Lower leg skin (tissue), 3 donors: ENCODE data around the gene WDR55.
"Not testable (repeated sequence)": the region's sequence is repeated elsewhere in the genome, so short reads cannot be mapped to it uniquely, and the experiment has no call there.

Source experiments
- POLR2A ChIP-seq, 2 donors: fragments of 450-650 bp; IDR thresholded peaks; one replicate each; pipeline ENCODE4 v1.6.1; 2016 to 2017; ENCODE audit warnings: antibody characterized with exemption in 2 of 2, mild to moderate bottlenecking in 1 of 2, moderate library complexity in 1 of 2
- TF ChIP-seq, protein P1 (sequence below), 3 donors: fragments of 450-650 bp; IDR thresholded peaks; one replicate each; pipeline ENCODE4 v1.5.1; 2016; ENCODE audit warnings: antibody characterized with exemption in 3 of 3, mild to moderate bottlenecking in 3 of 3, moderate library complexity in 2 of 3

DNA sequence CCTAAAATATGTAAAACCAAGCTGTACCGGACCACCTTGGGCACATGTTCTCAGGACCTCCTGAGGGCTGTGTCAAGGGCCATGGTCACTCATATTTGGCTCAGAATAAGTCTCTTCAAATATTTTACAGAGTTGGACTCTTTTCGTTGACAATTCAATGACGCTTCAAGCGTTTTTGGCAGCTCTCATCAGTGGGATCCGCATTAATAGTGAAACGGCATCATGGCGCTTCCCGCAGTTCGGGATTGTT is 25.9 kb upstream of the WDR55 start:
- TF ChIP-seq, protein P1, sequence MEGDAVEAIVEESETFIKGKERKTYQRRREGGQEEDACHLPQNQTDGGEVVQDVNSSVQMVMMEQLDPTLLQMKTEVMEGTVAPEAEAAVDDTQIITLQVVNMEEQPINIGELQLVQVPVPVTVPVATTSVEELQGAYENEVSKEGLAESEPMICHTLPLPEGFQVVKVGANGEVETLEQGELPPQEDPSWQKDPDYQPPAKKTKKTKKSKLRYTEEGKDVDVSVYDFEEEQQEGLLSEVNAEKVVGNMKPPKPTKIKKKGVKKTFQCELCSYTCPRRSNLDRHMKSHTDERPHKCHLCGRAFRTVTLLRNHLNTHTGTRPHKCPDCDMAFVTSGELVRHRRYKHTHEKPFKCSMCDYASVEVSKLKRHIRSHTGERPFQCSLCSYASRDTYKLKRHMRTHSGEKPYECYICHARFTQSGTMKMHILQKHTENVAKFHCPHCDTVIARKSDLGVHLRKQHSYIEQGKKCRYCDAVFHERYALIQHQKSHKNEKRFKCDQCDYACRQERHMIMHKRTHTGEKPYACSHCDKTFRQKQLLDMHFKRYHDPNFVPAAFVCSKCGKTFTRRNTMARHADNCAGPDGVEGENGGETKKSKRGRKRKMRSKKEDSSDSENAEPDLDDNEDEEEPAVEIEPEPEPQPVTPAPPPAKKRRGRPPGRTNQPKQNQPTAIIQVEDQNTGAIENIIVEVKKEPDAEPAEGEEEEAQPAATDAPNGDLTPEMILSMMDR (IDR thresholded peaks at IDR 0.05): not testable (repeated sequence)
- TF ChIP-seq POLR2A (IDR thresholded peaks at IDR 0.05): not testable (repeated sequence)
